Measurements from ENCODE around the gene RPL36A.

Gene RPL36A

GRCh38 chrX:101362757-101363156 is 28.1 kb upstream of the RPL36A start:
- H3K79me2 ChIP-seq = no peaks in the 10 kb centered on the region
- no peak overlapping the region for H3K4me2 ChIP-seq (ENCODE audit: low read length)
- no peak overlapping the region for H3K9ac ChIP-seq
- H3K27ac ChIP-seq = no peak overlapping the region
- H3K4me1 ChIP-seq = no peaks in the 10 kb centered on the region
- H3K27me3 ChIP-seq (ENCODE audit: control insufficient read depth, insufficient read depth, low read length) = no peaks in the 10 kb centered on the region
- no peaks in the 10 kb centered on the region for H3K36me3 ChIP-seq (ENCODE audit: control insufficient read depth, insufficient read depth, low read length)
- TF ChIP-seq CTCF (IDR thresholded peaks at IDR 0.05) = no peak
- no peak overlapping the region for H3K4me3 ChIP-seq (ENCODE audit: low read depth, low read length)
- no peak overlapping the region for H2AFZ ChIP-seq
- H3K9me3 ChIP-seq (ENCODE audit: control insufficient read depth, low read length) = no peaks in the 10 kb centered on the region

GRCh38 chrX:101365301-101365795 is 25.5 kb upstream of the RPL36A start:
- no peak overlapping the region for H3K4me3 ChIP-seq (ENCODE audit: low read depth, low read length)
- H3K4me1 ChIP-seq = no peaks in the 10 kb centered on the region
- H3K79me2 ChIP-seq = no peaks in the 10 kb centered on the region
- no peaks in the 10 kb centered on the region for H3K36me3 ChIP-seq (ENCODE audit: control insufficient read depth, insufficient read depth, low read length)
- no peaks in the 10 kb centered on the region for H3K27me3 ChIP-seq (ENCODE audit: control insufficient read depth, insufficient read depth, low read length)
- TF ChIP-seq CTCF (IDR thresholded peaks at IDR 0.05) = no peak
- no peak overlapping the region for H2AFZ ChIP-seq
- H3K27ac ChIP-seq = no peak overlapping the region
- H3K4me2 ChIP-seq (ENCODE audit: low read length) = no peak overlapping the region
- no peak overlapping the region for H3K9ac ChIP-seq
- H3K9me3 ChIP-seq (ENCODE audit: control insufficient read depth, low read length) = no peaks in the 10 kb centered on the region

GRCh38 chrX:101368800-101369199 is 22.0 kb upstream of the RPL36A start:
- Histone ChIP-seq H3K36me3 (ENCODE audit: control insufficient read depth, insufficient read depth, low read length) (no peaks in the 10 kb centered on the region), H3K4me1 (no peaks in the 10 kb centered on the region), H3K9me3 (ENCODE audit: control insufficient read depth, low read length) (no peaks in the 10 kb centered on the region), H3K4me2 (ENCODE audit: low read length) (no peak overlapping the region), H3K79me2 (no peaks in the 10 kb centered on the region), H3K4me3 (ENCODE audit: low read depth, low read length) (no peak overlapping the region), H3K27me3 (ENCODE audit: control insufficient read depth, insufficient read depth, low read length) (no peaks in the 10 kb centered on the region), H2AFZ (no peak overlapping the region), H3K9ac (no peak overlapping the region), H3K27ac (no peak overlapping the region)
- no peak for TF ChIP-seq CTCF (IDR thresholded peaks at IDR 0.05)

GRCh38 chrX:101369687-101370086 is 21.1 kb upstream of the RPL36A start:
- Histone ChIP-seq H3K9ac (no peak overlapping the region), H3K36me3 (ENCODE audit: control insufficient read depth, insufficient read depth, low read length) (no peaks in the 10 kb centered on the region), H3K9me3 (ENCODE audit: control insufficient read depth, low read length) (no peaks in the 10 kb centered on the region), H3K79me2 (no peaks in the 10 kb centered on the region), H3K27me3 (ENCODE audit: control insufficient read depth, insufficient read depth, low read length) (no peaks in the 10 kb centered on the region), H3K4me3 (ENCODE audit: low read depth, low read length) (no peak overlapping the region), H3K27ac (no peak overlapping the region), H3K4me2 (ENCODE audit: low read length) (no peak overlapping the region), H3K4me1 (no peaks in the 10 kb centered on the region), H2AFZ (no peak overlapping the region)
- no peak for TF ChIP-seq CTCF (IDR thresholded peaks at IDR 0.05)

GRCh38 chrX:101370888-101371504 is 19.8 kb upstream of the RPL36A start:
- TF ChIP-seq CTCF (IDR thresholded peaks at IDR 0.05) = no peak
- no peaks in the 10 kb centered on the region for H3K9me3 ChIP-seq (ENCODE audit: control insufficient read depth, low read length)
- no peaks in the 10 kb centered on the region for H3K79me2 ChIP-seq
- H3K27ac ChIP-seq = no peak overlapping the region
- no peak overlapping the region for H2AFZ ChIP-seq
- no peaks in the 10 kb centered on the region for H3K27me3 ChIP-seq (ENCODE audit: control insufficient read depth, insufficient read depth, low read length)
- no peak overlapping the region for H3K4me2 ChIP-seq (ENCODE audit: low read length)
- no peak overlapping the region for H3K4me3 ChIP-seq (ENCODE audit: low read depth, low read length)
- no peaks in the 10 kb centered on the region for H3K4me1 ChIP-seq
- H3K9ac ChIP-seq = no peak overlapping the region
- H3K36me3 ChIP-seq (ENCODE audit: control insufficient read depth, insufficient read depth, low read length) = no peaks in the 10 kb centered on the region

Measured in parathyroid adenoma (tissue), 2 donors.